Activated B cell treated with CpG ODN at 0.5 μM for 24 hours (primary cell): ENCODE measurements around the gene RPL22L1. TPM values are rescaled to one million over a fixed set of nuclear protein-coding genes. Genes with fewer than 3 reads are reported as not detected.

Experiments used
- ATAC-seq: fragments of 200-7000 bp; cut with Tn5 transposase; one replicate; pipeline ENCODE4 v1.10.0; 2021; ENCODE audit warnings: low read depth, mild to moderate bottlenecking, moderate library complexity
- CTCF ChIA-PET: fragments of 350-600 bp; sonication (Branson Sonifier 250); formaldehyde crosslinking; loops from one replicate; lab custom pipeline; 2021; ENCODE audit warnings: antibody characterized with exemption; lab: Charles Lee
- POLR2A ChIA-PET: fragments of 350-600 bp; sonication (Branson Sonifier 250); formaldehyde crosslinking; loops from one replicate; lab custom pipeline; 2021; ENCODE audit warnings: antibody characterized with exemption; lab: Charles Lee
- DNase-seq: peaks from one replicate; pipeline ENCODE4 v3.0.0; 2022
- H3K27ac Mint-ChIP-seq: one replicate; pipeline ENCODE4 v1.8.0; 2020; ENCODE audit warnings: mixed read lengths
- H3K27me3 Mint-ChIP-seq: one replicate; pipeline ENCODE4 v1.8.0; 2021; ENCODE audit warnings: mixed read lengths
- H3K36me3 Mint-ChIP-seq: one replicate; pipeline ENCODE4 v1.8.0; 2021; ENCODE audit warnings: low read depth, mixed read lengths
- H3K4me1 Mint-ChIP-seq: one replicate; pipeline ENCODE4 v1.8.0; 2021; ENCODE audit warnings: mixed read lengths
- H3K4me3 Mint-ChIP-seq: one replicate; pipeline ENCODE4 v1.8.0; 2020; ENCODE audit warnings: mild to moderate bottlenecking, mixed read lengths
- H3K9me3 Mint-ChIP-seq: one replicate; pipeline ENCODE4 v1.8.0; 2020; ENCODE audit warnings: mixed read lengths
- CTCF ChIP-seq: fragments of 200-600 bp; IDR thresholded peaks from one replicate; pipeline ENCODE4 v1.8.0; 2022; ENCODE audit warnings: antibody characterized with exemption, mild to moderate bottlenecking
- intact Hi-C: fragments of 100-400 bp; cut with micrococcal nuclease; formaldehyde crosslinking; loops from one replicate; pipeline ENCODE4 v1.15.1; 2024
- total RNA-seq: library from RNA; stranded (reverse); gene quantifications from 2 replicates; pipeline ENCODE4 v1.2.3, GENCODE V29; 2022

Gene RPL22L1
- total RNA-seq: 109 and 124 TPM in 2 replicates

GRCh38 chr3:170869645-170870593, at the start of gene RPL22L1:
Gene RPL22L1, minus strand, starts transcription at chr3:170870195. Its CDS starts 28 bp downstream, at chr3:170870167.
- TF ChIP-seq CTCF: no peak
- intact Hi-C loops: loop anchor here (1.0 to 10.0 kb wide), 10 partner anchors 38 to 1882 kb away; partner anchors contain the start of genes ECT2, EIF5A2, FNDC3B and PHC3
- Mint-ChIP-seq H3K27me3 (no peaks in the 10 kb centered on the region), H3K36me3 (peaks cover 37% of the 10 kb centered on the region), H3K27ac (peak within 1 kb of the TSS; percentile 97), H3K4me1 (peaks cover 34% of the 10 kb centered on the region), H3K9me3 (no peaks in the 10 kb centered on the region), H3K4me3 (peak within 1 kb of the TSS; percentile 95)
- ChIA-PET POLR2A (interaction anchor here (0.6 to 2.9 kb wide), 12 partner anchors 39 to 1881 kb away, joined by 3 to 42 read pairs (median 4); partner anchors contain the start of genes ECT2, EIF5A2, LRRC34 and LRRIQ4), CTCF (interaction anchor here (0.9 kb wide), 1 partner anchor 39 kb away, joined by 3 read pairs; the partner anchor contains the start of gene EIF5A2)
- DNase-seq (peak; percentile 89), ATAC-seq (peak; percentile 86)

DNA sequence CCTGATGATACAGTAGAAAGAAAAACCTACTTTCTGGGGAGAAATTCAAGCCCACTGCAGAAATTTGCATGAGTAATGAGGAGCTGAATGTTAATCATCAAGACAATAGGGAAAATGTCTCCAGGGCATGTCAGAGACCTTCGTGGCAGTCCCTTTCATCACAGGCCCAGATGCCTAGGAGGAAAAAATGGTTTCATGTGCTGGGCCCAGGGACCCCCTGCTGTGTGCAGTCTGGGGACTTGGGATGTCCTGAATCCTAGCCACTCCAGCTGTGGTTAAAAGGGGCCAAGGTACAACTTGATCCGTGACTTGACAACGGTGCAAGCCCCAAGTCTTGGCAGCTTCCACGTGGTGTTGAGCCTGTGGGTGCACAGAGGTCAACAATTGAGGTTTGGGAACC, 48.7 kb upstream of the RPL22L1 start:
- intact Hi-C loops: no loop called here
- peaks cover 29% of the 10 kb centered on the region for H3K9me3 Mint-ChIP-seq

GRCh38 chr3:170914690-170915089, 44.7 kb upstream of the RPL22L1 start:
- CTCF ChIA-PET: no interaction called here
- Mint-ChIP-seq H3K4me3 (no peak overlapping the region), H3K4me1 (no peaks in the 10 kb centered on the region), H3K27ac (no peak overlapping the region), H3K27me3 (peaks cover 3% of the 10 kb centered on the region), H3K9me3 (peaks cover 24% of the 10 kb centered on the region), H3K36me3 (no peaks in the 10 kb centered on the region)
- no peak for DNase-seq
- POLR2A ChIA-PET: no interaction called here
- no peak for TF ChIP-seq CTCF
- ATAC-seq: no peak
- intact Hi-C loops: no loop called here

More for the DNA sequence above, 48.7 kb upstream of the RPL22L1 start:
- ChIA-PET CTCF (no interaction called here), POLR2A (no interaction called here)
- TF ChIP-seq CTCF: no peak
- no peaks in the 10 kb centered on the region for H3K4me1 Mint-ChIP-seq
- H3K36me3 Mint-ChIP-seq: no peaks in the 10 kb centered on the region
- ATAC-seq: no peak
- no peak overlapping the region for H3K4me3 Mint-ChIP-seq
- peaks cover 13% of the 10 kb centered on the region for H3K27me3 Mint-ChIP-seq
- DNase-seq: no peak
- H3K27ac Mint-ChIP-seq: no peak overlapping the region

- H3K4me1 Mint-ChIP-seq: peaks cover 4% of the 10 kb centered on the region
- ATAC-seq (no peak), DNase-seq (no peak)
- no peak overlapping the region for H3K27ac Mint-ChIP-seq
- TF ChIP-seq CTCF: no peak
- H3K36me3 Mint-ChIP-seq: no peaks in the 10 kb centered on the region
- no peaks in the 10 kb centered on the region for H3K27me3 Mint-ChIP-seq
- H3K9me3 Mint-ChIP-seq: peaks cover 26% of the 10 kb centered on the region
- CTCF ChIA-PET: no interaction called here
- intact Hi-C loops: no loop called here
- POLR2A ChIA-PET: no interaction called here
- no peak overlapping the region for H3K4me3 Mint-ChIP-seq
Measured at GRCh38 chr3:170914212-170914611, 44.2 kb upstream of the RPL22L1 start.

DNA sequence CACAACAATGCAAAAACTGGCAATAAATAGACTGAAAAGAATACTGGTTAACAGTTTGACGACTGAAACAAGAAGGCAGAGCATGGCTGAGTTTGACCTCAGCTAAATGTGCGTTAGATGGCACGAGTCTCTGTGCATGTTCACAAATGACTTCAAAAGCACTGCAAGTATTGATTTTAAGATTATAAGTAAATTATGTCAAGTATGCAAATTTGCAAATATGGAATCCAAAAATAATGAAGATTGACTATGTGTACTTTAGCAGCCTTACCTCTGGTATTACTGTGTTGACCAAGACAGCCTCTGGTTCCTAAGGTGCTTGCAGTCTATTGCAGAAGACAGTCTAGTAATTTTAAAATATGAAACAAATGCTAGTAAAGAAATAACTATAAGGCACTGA, 41.1 kb upstream of the RPL22L1 start:
- H3K4me1 Mint-ChIP-seq: peaks cover 18% of the 10 kb centered on the region
- DNase-seq (no peak), ATAC-seq (no peak)
- intact Hi-C loops: no loop called here
- ChIA-PET POLR2A (no interaction called here), CTCF (no interaction called here)
- no peaks in the 10 kb centered on the region for H3K27me3 Mint-ChIP-seq
- H3K4me3 Mint-ChIP-seq: no peak overlapping the region
- no peak for TF ChIP-seq CTCF
- H3K9me3 Mint-ChIP-seq: peaks cover 14% of the 10 kb centered on the region
- H3K36me3 Mint-ChIP-seq: peaks cover 2% of the 10 kb centered on the region
- H3K27ac Mint-ChIP-seq: no peak overlapping the region
